GM12801 (cell line): ENCODE data around the gene KRTAP15-1.

Source experiments
- TF ChIP-seq, protein P1 (sequence below): IDR thresholded peaks from one replicate; pipeline ENCODE4 v1.5.1; 2011; ENCODE audit warnings: control low read depth; ENCODE audit not compliant: insufficient read length; ENCODE audit errors: extremely low read depth

KRTAP15-1 gene

GRCh38 chr21:30487336-30487735 lies 47.3 kb downstream of the KRTAP15-1 start, which contains the start of gene KRTAP19-2:
TSS of gene KRTAP19-2 (minus strand) at chr21:30487436. CDS start at chr21:30487348, 88 bp downstream.
- TF ChIP-seq, protein P1, sequence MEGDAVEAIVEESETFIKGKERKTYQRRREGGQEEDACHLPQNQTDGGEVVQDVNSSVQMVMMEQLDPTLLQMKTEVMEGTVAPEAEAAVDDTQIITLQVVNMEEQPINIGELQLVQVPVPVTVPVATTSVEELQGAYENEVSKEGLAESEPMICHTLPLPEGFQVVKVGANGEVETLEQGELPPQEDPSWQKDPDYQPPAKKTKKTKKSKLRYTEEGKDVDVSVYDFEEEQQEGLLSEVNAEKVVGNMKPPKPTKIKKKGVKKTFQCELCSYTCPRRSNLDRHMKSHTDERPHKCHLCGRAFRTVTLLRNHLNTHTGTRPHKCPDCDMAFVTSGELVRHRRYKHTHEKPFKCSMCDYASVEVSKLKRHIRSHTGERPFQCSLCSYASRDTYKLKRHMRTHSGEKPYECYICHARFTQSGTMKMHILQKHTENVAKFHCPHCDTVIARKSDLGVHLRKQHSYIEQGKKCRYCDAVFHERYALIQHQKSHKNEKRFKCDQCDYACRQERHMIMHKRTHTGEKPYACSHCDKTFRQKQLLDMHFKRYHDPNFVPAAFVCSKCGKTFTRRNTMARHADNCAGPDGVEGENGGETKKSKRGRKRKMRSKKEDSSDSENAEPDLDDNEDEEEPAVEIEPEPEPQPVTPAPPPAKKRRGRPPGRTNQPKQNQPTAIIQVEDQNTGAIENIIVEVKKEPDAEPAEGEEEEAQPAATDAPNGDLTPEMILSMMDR: no peak
